Measurements from ENCODE around the gene PLAAT3.
"Not testable (repeated sequence)": the region's sequence is repeated elsewhere in the genome, so short reads cannot be mapped to it uniquely, and the experiment has no call there.

PLAAT3 gene

DNA sequence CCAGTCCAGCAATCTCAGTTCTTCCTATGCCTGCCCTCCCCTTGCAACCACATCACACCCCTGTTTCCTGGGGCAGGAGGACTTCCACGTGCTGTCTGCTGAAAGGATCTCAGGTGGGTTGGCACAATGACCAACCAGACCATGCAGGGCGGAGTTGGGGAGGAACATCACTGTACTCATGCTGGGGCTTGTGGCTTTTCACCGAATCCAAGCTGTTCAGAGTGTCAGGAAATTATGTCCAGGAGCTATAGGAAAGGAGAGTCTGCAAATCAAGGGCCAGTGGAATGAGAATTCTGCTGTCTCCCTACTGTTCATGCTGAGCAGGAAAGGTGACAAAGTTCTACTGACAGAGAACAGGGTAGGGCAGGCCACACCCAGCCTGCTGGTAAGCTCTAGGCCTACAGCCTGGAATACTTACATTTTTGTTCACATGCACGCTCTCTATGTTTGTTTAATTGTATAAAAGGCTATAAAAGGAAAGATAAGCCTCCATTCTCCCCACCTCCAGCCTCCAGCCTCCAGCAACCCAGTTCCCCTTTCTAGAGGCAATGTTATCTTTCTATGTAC, 49.4 kb downstream of the PLAAT3 start:
- DNase-seq: no peak

DNA sequence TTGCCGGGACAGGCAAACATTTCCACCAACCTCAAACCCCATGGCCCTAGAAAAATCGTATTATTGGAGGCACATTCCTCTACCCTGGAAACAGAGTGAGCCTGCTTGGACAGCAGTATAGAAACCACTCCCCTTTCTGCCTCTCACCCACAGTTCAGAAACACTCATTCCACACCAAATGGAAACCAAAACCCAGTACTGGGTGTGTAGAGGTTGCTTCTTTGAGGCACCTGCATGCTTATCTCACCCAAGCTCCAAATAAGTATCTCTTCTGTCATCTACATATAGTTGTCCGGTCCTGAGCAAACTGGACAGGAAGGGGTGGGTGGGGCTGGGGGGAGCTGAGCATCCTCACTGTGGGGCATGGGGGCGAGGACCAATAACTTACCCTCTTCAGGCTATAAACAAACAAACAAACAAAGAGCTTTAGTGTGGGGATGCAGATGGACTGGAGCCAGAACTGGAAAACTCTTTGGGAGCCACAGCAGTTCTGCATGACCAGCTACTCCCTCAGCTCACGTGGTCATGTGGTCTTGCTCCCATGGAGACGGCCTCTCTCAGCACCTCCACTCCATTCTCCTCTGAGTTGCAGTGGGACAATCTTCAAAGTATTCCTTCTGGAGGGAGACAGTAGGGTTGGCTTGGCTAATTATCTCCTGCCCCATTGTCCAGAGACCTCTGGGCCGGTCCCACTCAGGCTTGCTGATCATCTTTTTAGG, 50.0 kb downstream of the PLAAT3 start:
- no peak for DNase-seq

DNA sequence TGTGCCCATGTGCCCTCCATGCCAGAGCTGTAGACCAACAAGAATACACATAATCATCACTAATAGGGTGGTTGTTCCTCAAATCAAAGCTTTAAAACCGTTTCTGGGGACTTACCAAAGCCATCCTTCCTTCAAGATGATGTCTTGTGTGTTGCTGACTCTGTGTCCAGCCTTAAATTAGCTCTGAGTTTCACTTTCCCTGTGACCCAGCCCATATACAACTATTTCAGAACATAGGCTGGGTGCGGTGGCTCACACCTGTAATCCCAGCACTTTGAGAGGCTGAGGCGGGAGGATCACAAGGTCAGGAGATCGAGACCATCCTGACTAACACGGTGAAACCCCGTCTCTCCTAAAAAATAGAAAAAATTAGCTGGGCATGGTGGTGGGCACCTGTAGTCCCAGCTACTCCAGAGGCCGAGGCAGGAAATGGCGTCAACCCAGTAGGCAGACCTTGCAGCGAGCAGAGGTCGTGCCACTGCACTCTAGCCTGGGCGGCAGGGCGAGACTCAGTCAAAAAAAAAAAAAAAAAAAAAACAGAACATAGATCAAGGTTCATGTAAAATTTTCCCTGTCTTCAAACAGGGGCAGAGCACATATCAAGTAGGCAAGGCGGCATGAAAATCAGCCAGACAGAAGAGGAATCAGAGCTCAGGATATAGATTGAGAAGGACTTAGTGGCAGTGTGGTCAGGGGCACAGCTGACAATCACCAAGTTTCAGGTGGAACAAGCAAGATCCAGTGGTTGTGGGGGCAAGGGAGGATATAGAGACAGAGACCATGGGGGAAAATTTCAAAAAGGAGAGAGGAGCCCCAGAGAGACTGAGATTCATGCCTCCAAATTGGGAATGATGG, 50.8 kb downstream of the PLAAT3 start, which contains the start of gene PLAAT2:
PLAAT2 (minus strand) TSS at position 179 of the 855 bp plus-strand sequence; CDS start at position 124, 55 bp downstream.
- DNase-seq: no peak

DNA sequence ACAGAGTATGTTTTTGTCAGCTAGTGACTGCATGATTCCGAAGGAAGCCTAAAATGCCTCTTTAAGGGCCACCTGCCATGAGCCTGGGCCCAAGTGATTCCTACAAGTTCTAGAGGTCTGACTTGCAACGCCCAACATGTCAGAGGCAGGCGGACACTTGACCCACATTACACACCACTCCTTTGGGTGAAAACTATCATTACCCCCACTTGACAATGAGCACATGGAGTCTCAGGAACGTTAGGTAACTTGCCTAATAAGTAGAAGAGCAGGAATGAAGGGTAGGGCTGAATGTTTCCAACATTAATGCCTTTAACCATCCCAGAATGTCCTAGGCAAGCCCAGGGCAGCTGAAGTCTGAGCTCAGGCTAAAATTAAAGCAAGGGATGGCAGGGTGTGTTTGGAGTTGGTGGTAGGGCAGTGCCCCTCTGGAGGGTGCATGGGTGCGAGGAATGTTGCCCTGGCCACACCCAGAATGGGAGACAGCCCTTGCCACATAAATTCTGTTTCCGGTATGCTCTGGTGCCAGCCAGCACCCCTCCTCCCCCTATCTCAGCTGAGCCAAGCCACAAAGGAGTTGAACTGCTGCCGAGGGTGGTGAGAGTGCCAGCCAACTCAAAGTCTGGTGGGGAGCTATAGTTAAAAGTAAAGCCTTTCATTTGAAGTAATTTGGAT, 53.6 kb downstream of the PLAAT3 start:
- DNase-seq: no peak

DNA sequence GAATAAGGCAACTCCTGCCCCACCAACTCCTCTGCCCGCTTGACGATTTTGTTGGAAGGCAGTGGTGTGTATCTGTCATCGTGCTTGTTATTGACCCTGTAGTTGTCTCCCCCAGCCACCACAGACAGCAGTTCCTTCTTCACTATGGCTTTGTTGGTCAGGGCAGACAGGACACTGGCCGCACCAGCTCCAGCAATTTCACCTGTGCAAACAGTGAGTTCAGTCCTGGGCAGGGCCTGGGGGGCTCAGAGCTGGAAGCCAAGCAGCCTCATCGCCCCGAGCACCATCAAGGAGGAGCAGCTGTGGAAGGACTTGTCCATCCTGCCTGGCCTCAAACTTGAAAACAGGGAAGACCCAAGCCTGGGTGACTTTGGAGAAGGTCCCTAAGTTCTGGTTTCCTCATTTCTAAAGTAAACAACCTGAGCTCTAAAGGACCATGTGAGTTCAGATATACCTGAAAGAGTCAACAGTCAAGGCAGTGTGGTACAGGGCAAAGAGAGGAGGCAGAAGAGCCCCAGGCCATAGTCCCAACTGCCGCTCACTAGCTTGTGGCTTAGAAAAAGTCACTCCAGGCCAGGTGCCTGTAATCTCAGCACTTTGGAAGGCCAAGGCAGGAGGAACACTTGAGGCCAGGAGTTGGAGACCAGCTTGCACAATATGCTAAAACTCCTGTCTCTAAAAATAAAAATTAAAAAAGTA, 55.6 kb downstream of the PLAAT3 start:
- DNase-seq: no peak

DNA sequence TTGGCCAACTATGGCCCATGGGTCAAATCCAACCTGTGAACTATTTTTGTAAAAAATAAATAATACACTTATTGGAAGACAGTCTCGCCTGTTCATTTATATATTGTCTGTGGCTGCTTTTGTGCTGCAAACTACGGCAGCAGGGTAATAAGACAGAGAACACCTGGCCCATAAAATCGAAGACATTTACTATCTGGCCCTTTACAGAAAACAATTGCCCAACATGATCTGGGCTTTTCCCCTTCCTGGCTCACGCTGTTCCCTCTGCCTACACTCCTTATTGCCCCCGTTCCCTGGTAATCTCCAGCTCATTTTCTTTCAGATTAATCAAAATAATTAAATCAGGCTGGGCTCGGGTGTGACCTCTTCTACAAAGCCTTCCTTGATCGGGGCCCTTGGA, 56.7 kb downstream of the PLAAT3 start:
- no peak for DNase-seq

DNA sequence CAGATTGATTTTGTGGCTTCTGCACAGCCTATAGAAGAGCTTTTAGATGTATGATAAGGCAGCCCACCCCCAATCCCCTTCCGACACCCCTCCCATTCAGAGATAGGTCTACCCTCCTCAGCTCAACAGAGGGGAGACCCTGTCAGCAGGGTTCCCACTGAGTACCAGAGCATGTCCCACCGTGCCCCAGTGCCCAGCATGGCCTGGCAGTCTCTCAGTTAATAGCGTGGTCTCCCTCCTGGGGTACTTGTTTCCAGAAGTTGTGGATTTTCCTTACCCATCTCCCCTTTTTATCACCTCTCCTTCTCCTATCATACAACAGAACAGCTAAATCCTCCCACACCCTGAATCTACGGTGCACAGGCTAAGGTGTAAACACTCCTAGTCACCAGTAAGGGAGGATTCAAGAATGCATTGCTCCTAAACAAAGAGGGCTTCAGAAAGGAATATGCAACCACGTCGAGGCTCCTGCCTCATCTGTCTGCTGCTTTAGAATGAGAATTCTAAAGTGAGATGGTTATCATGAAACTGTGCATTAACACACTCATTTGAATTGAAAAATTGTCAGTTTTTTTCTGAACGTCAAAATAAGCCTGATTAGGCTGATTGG, 57.7 kb downstream of the PLAAT3 start:
- DNase-seq: no peak

DNA sequence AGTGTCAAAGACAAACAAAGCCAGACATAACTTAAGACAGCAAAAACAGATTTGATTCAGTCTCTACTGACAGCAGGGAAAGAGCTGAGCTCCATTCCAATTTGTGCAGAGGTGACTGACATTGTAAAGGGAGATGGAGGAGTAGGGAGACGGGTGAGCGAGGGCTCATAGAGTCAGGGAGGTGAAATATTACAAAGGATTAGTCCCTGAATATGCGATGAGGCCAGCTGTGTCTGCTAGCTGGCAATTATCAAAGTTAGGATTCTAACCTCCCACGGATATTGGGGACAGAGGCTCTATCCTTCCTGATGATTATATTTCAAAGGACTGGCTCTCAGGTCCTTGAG, 59.4 kb downstream of the PLAAT3 start:
- DNase-seq: no peak

DNA sequence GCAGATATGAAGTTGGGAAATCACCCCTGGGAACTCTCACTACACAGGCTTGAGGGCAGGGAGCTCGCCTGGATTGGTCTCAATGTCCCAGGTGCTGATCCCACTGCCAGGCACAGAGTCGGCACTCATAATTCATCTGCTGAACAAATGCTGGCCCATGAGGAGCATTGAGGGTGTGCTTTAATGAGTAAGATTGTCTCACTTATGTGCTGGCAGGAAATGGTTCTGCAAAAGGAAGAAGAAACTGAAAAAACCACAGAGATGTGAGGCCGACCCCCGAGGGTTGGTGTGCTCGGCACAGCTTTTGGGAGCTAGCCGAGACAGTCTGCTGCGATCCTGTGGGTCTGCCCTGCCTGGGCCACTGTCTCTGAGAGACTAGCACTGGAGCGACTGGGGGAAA, 60.5 kb downstream of the PLAAT3 start:
- no peak for DNase-seq

DNA sequence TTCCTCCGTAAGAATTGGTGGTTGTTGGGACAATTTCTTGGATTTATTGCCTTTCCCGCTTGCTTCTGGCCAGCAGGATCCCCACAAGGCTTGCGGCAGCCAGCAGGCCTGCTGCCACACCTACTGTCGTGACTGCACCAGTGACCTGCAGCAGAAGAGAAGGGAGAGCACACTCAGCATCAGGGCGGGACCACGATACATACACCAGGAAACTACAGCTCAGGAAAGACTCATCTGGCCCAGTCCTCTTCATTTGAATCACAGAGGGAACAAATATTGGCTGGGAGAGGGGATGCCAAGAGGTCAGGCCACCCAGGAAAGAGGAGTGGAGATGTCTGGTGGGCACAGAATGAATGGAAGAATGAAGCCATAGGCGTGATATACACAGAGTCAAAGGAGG, 61.3 kb downstream of the PLAAT3 start:
- DNase-seq: no peak

DNA sequence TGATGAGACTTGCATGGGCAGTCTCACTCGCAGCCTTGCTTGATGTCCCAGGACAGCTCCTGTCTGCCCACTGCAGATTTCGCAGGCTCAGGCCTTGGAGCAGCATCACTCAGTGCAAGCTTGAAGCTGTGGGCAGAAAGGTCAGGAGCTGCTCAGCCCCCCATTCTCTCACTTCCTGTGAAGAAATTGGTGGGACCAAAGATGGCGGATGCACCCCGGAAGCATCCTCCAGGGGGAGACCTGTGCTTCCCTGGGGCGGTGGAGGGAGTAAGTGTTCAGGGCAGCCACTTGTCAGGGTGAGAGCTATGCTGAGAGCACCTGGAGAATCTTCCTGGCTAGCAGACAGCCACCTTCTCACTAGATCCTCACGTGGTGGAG, 62.4 kb downstream of the PLAAT3 start:
- DNase-seq: no peak

DNA sequence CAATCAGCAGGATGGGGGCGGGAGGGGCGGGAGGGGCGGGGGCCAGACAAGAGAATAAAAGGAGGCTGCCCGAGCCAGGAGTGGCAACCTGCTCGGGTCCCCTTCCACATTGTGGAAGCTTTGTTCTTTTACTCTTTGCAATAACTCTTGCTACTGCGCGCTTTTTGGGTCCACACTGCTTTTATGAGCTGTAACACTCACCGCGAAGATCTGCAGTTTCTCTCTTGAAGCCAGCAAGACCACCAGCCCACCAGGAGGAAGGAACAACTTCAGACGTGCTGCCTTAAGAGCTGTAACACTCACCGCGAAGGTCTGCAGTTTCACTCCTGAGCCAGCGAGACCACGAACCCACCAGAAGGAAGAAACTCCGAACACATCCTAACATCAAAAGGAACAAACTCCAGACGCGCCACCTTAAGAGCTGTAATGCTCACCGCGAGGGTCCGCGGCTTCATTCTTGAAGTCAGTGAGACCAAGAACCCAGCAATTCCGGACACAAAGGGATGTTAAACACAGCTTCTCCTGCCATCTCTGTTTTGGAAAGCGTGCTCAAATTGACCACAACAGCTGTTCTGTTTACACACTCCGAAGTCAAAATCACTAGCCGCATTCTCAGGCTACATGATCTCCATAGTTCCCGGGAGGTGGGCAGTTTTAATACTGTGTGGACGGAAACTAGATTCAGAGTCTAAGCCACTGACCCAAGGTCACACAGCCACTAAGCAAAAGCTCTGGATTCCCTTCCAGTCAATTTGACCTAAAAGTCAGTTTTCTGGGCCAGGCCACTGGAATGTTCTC, 62.9 kb downstream of the PLAAT3 start:
- no peak for DNase-seq

DNA sequence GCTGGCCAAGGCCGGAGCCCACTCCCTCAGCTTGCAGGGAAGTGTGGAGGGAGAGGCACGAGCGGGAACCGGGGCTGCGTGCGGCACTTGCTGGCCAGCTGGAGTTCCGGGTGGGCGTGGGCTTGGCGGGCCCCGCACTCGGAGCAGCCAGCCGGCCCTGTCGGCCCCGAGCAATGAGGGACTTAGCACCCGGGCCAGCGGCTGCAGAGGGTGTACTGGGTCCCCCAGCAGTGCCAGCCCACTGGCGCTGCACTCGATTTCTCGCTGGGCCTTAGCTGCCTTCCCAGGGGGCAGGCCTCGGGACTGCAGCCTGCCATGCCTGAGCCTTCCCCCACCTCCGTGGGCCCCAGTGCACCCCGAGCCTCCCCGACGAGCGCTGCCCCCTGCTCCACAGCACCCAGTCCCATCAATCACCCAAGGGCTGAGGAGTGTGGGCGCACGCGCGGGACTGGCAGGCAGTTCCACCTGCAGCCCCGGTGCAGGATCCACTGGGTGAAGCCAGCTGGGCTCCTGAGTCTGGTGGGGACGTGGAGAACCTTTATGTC, 64.0 kb downstream of the PLAAT3 start:
- not testable (repeated sequence) for DNase-seq

DNA sequence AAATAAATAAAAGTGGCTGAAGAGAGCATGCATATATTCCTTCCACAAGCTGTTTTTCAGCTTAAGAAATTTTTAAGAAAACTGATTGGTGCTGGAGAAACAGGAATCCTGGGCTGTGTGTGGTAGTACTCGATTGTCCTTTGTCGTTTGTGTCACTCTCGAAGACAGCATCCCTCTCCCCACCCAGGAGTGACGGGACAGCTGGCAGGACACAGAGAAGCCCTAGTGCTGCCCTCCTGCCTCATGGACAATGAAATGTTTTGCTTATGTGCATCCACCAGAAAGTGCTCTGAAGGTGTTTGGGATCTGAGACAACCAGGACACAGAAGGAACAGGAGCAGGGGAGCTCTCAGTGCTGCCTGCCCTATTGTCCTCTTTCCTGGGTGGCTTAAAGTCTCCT, 64.8 kb downstream of the PLAAT3 start:
- no peak for DNase-seq

DNA sequence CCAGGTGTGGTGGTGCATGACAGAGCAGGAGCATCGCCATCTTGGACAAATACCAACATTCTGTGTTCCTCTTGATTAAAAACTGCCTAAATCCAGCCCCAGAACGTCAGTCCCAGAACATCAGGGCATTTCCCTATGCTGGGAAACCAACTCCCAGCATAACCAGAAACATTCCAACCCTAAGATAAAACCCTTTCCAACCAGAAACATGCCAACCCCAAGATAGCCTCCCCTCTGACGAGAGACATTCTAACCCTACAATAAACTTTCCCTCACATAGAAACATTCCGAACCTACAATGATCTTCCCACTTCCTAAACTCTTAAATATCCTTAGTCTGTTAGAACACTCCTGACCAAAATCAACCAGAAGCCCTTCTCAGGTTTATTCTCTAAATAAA, 66.1 kb downstream of the PLAAT3 start:
- DNase-seq: no peak

DNA sequence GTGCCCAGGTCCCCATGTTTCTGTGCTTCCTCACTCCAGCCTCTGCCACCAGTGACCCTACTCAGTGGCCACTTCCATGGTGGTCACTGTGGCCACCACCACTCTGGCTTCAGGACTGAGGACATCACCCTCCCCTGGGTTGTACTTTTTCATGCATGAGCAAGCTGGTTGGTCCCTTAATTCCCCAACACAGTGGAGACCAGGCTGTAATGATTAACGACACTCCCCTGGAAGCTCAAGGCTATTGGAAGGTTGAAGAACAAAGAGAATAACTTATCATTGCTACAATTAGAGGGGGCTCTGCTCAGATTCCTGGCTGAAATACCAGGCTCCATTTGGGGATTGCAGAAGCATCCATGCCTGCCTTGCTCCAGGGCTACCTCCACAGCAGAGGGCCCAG, 67.2 kb downstream of the PLAAT3 start:
- DNase-seq: no peak

DNA sequence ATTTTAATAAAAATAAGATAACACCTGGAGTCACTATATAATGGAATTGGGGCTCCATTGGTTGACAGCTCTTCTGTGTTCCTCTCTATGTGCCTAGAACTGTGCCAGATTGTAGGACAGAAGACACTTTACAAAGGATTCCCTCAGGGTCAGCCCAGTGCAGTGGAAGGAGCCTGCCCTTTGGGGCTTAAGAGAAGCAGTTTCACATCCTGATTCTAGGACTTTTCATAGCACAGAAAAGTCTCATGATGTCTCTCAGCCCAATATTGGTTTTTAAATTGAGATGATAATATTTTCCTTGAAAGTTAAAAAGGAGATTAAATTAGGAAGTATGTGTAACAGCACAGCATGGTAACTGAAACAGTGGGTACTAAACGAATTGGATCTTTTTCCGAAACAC, 70.5 kb downstream of the PLAAT3 start:
- no peak for DNase-seq

DNA sequence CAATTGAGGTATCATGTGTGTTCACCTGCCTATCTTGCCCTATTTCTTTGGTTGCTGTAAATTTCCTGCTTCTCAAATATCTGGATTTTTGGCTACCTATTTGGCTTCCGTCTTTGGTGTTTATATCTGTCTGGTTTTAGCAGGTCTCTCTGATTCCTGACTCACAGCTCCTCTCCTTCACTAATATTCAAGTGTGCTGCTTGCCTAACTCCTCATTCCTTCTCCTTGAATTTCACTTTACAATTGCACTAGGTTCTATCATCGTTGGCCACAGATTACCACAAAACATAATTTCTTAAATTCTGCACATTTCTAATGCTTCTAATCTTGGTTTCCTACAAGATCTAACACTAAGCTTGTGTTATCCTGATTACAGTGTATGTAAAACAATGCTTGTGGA, 71.7 kb downstream of the PLAAT3 start:
- DNase-seq: not testable (repeated sequence)

DNA sequence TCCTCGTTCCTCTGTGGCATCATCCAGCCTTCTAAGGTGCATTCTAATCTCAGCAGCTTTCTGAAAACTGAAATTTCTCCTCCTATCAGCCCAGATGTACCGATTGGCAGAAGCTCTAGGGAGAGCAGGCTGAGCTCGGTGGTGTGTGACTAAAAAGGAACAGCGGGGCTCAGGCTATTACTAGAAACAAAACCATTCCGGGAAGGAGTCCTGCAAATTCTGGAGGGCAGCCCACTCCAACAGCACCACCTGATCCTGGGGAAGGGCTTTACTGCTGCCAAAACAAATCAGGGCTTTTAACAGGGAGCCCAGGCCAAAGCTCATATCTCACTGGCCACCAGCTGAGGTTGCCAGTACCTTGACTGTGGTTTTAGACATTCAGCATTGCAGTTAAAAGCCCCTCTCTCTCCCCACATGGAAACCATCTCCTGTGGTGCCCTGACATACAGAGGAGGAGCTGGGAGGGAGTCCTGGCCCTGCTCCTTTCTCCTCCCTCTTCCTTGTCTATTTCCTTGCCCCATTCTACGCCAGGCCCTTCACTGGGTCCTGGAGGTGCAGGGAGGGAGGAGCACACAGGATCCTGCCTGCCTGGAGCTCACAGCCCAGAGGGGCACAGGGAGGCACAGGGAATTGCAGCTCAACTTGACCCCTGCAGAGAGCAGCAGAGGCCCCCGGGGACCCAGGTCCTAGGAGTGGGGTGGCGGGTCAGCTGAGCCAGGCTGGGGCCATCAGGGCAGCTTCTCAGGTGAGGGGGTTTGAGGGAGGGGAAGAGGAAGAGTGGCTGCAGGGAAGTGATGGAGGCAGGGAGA, 76.7 kb downstream of the PLAAT3 start:
- DNase-seq: no peak

DNA sequence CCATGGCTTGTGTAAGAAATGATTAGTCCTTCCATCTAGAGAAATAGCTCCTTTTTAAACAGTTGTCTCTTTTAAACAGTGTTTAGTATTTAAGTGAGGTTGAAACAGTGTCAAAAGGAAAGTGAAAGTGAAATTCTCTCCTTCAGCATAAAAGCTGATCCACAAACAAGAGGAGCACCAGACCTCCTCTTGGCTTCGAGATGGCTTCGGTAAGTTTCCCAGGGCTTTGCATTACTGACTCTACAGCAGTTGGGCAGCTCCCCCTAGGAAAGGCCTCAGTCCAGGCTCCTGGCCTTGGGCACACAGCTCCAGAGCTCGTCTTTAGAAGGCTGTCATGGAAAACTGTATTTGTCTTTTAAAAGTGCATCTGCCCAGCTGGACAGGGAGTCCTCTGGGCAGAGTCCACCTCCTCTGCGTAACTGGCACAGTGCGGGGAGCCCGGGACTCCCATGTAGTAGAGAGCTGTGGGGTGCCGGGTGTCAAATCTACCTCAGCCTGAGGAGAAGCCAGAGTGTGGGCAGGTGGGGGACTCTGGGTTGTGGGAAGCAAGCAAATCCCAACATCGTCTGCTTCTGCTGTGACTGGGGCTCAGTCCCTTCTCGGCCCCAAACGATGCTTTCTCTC, 77.5 kb downstream of the PLAAT3 start, which contains the start of gene PLAAT4:
PLAAT4 (plus strand) TSS at position 140 of the 624 bp plus-strand sequence; CDS start at position 201, 61 bp downstream.
- DNase-seq: peak; percentile 44 to 60
